ENCODE data around the gene VCX2.
A peak's percentile ranks its signal among the peaks of the same experiment; 100 is the strongest.
"Not testable (repeated sequence)": the region's sequence is repeated elsewhere in the genome, so short reads cannot be mapped to it uniquely, and the experiment has no call there.

Gene VCX2

GRCh38 chrX:8171169-8171568, at the start of gene VCX2:
TSS of gene VCX2 (minus strand) at chrX:8171267. CDS start at chrX:8170643, 624 bp downstream.
- not testable (repeated sequence) for DNase-seq

- no peak for DNase-seq
These were observed 33.9 kb upstream of the VCX2 start for GRCh38 chrX:8204943-8205342.

- no peak for DNase-seq
These were observed 33.3 kb upstream of the VCX2 start for GRCh38 chrX:8204169-8204935.

- DNase-seq, result peak; percentile 45
These were observed 30.8 kb upstream of the VCX2 start for GRCh38 chrX:8201896-8202331.

GRCh38 chrX:8196776-8197175, 25.7 kb upstream of the VCX2 start:
- DNase-seq, result no peak

- no peak for DNase-seq
These were observed 23.1 kb upstream of the VCX2 start for GRCh38 chrX:8194216-8194615.

GRCh38 chrX:8192276-8192675, 21.2 kb upstream of the VCX2 start:
- DNase-seq, result no peak

GRCh38 chrX:8191022-8191421, 20.0 kb upstream of the VCX2 start:
- no peak for DNase-seq

- DNase-seq, result no peak
These were observed 19.3 kb upstream of the VCX2 start for GRCh38 chrX:8190341-8190830.

- DNase-seq, result no peak
These were observed 18.2 kb upstream of the VCX2 start for GRCh38 chrX:8189096-8189830.

GRCh38 chrX:8183346-8183745, 12.3 kb upstream of the VCX2 start:
- no peak for DNase-seq

- no peak for DNase-seq
These were observed 8.6 kb upstream of the VCX2 start for GRCh38 chrX:8179656-8180055.

- DNase-seq, result not testable (repeated sequence)
These were observed 17.1 kb downstream of the VCX2 start for GRCh38 chrX:8154011-8154410.

GRCh38 chrX:8147226-8147625, 23.8 kb downstream of the VCX2 start:
- no peak for DNase-seq

GRCh38 chrX:8144925-8145324, 26.1 kb downstream of the VCX2 start:
- DNase-seq, result no peak

- no peak for DNase-seq
These were observed 29.2 kb downstream of the VCX2 start for GRCh38 chrX:8141896-8142295.

GRCh38 chrX:8140986-8141744, 29.9 kb downstream of the VCX2 start:
- no peak for DNase-seq

GRCh38 chrX:8139716-8140115, 31.4 kb downstream of the VCX2 start:
- DNase-seq, result no peak

- DNase-seq, result no peak
These were observed 32.8 kb downstream of the VCX2 start for GRCh38 chrX:8138252-8138651.

- DNase-seq, result no peak
These were observed 44.4 kb downstream of the VCX2 start for GRCh38 chrX:8126648-8127047.

GRCh38 chrX:8126092-8126491, 45.0 kb downstream of the VCX2 start:
- DNase-seq, result no peak

- DNase-seq, result no peak
These were observed 45.5 kb downstream of the VCX2 start for GRCh38 chrX:8125566-8125965.

- no peak for DNase-seq
These were observed 48.5 kb downstream of the VCX2 start for GRCh38 chrX:8122538-8122937.
